ENCODE data around the gene PPFIA4. TPM values are rescaled to one million over a fixed set of nuclear protein-coding genes. Genes with fewer than 3 reads are reported as not detected.
A peak's percentile ranks its signal among the peaks of the same experiment; 100 is the strongest.

Gene PPFIA4
- total RNA-seq, 1 experiment from 2014 or later, result 3.0 TPM

- Histone ChIP-seq H3K36me3 (ENCODE audit: insufficient read depth, low read length, poor library complexity, severe bottlenecking) (no peaks in the 10 kb centered on the region), H3K4me1 (ENCODE audit: insufficient read depth, low read length, poor library complexity, severe bottlenecking) (peaks cover 21% of the 10 kb centered on the region), H3K4me3 (ENCODE audit: low read depth, low read length, poor library complexity, severe bottlenecking) (no peak overlapping the region), H3K27me3 (replicated peaks; ENCODE audit: insufficient read depth, low read depth, low read length, poor library complexity) (no peaks in the 10 kb centered on the region), H3K27ac (ENCODE audit: low read depth, low read length, poor library complexity, severe bottlenecking) (no peak overlapping the region), H3K9me3 (ENCODE audit: low read depth, low read length, poor library complexity, severe bottlenecking) (no peaks in the 10 kb centered on the region)
- BruUV-seq (replicated peaks), result no TSS peak
- CTCF ChIA-PET, result no interaction called here
- intact Hi-C loops (cut with micrococcal nuclease; ENCODE audit: unreplicated experiment), result no loop called here
- DNase-seq (ENCODE audit: low spot score), result no peak
- TF ChIP-seq CTCF (conservative IDR thresholded peaks at IDR 0.05; ENCODE audit: low read depth, low read length) (no peak), EZH2 (IDR thresholded peaks at IDR 0.05; ENCODE audit: borderline replicate concordance, low read depth, low read length, poor library complexity, severe bottlenecking) (no peak)
- POLR2A ChIA-PET (ENCODE audit: low non-redundant PET), result no interaction called here
Measured at GRCh38 chr1:203049576-203050180, 23.4 kb downstream of the PPFIA4 start.

GRCh38 chr1:203050826-203051225 is 24.5 kb downstream of the PPFIA4 start:
- TF ChIP-seq CTCF (conservative IDR thresholded peaks at IDR 0.05; ENCODE audit: low read depth, low read length) (no peak), EZH2 (IDR thresholded peaks at IDR 0.05; ENCODE audit: borderline replicate concordance, low read depth, low read length, poor library complexity, severe bottlenecking) (no peak)
- DNase-seq (ENCODE audit: low spot score), result no peak
- intact Hi-C loops (cut with micrococcal nuclease; ENCODE audit: unreplicated experiment), result no loop called here
- no peaks in the 10 kb centered on the region for H3K9me3 ChIP-seq (ENCODE audit: low read depth, low read length, poor library complexity, severe bottlenecking)
- BruUV-seq (replicated peaks), result no TSS peak
- CTCF ChIA-PET, result interaction anchor here (1.0 kb wide), 1 partner anchor 165 kb away, joined by 3 read pairs; no protein-coding TSS in a partner anchor
- no peak overlapping the region for H3K4me3 ChIP-seq (ENCODE audit: low read depth, low read length, poor library complexity, severe bottlenecking)
- no peak overlapping the region for H3K27ac ChIP-seq (ENCODE audit: low read depth, low read length, poor library complexity, severe bottlenecking)
- peaks cover 21% of the 10 kb centered on the region for H3K4me1 ChIP-seq (ENCODE audit: insufficient read depth, low read length, poor library complexity, severe bottlenecking)
- no peaks in the 10 kb centered on the region for H3K36me3 ChIP-seq (ENCODE audit: insufficient read depth, low read length, poor library complexity, severe bottlenecking)
- no peaks in the 10 kb centered on the region for H3K27me3 ChIP-seq (replicated peaks; ENCODE audit: insufficient read depth, low read depth, low read length, poor library complexity)
- POLR2A ChIA-PET (ENCODE audit: low non-redundant PET), result no interaction called here

- Histone ChIP-seq H3K4me1 (ENCODE audit: insufficient read depth, low read length, poor library complexity, severe bottlenecking) (peaks cover 17% of the 10 kb centered on the region), H3K4me3 (ENCODE audit: low read depth, low read length, poor library complexity, severe bottlenecking) (no peak overlapping the region), H3K9me3 (ENCODE audit: low read depth, low read length, poor library complexity, severe bottlenecking) (no peaks in the 10 kb centered on the region), H3K36me3 (ENCODE audit: insufficient read depth, low read length, poor library complexity, severe bottlenecking) (no peaks in the 10 kb centered on the region), H3K27me3 (replicated peaks; ENCODE audit: insufficient read depth, low read depth, low read length, poor library complexity) (no peaks in the 10 kb centered on the region), H3K27ac (ENCODE audit: low read depth, low read length, poor library complexity, severe bottlenecking) (no peak overlapping the region)
- BruUV-seq (replicated peaks), result no TSS peak
- ChIA-PET CTCF (interaction anchor here (1.0 kb wide), 1 partner anchor 164 kb away, joined by 3 read pairs; no protein-coding TSS in a partner anchor), POLR2A (ENCODE audit: low non-redundant PET) (no interaction called here)
- intact Hi-C loops (cut with micrococcal nuclease; ENCODE audit: unreplicated experiment), result no loop called here
- TF ChIP-seq CTCF (conservative IDR thresholded peaks at IDR 0.05; ENCODE audit: low read depth, low read length) (no peak), EZH2 (IDR thresholded peaks at IDR 0.05; ENCODE audit: borderline replicate concordance, low read depth, low read length, poor library complexity, severe bottlenecking) (no peak)
- DNase-seq (ENCODE audit: low spot score), result peak; percentile 26
Measured at GRCh38 chr1:203051841-203052324, 25.6 kb downstream of the PPFIA4 start.

All from A673 (cell line).